Measurements from ENCODE around the gene DHCR7.
"Not testable (repeated sequence)": the region's sequence is repeated elsewhere in the genome, so short reads cannot be mapped to it uniquely, and the experiment has no call there.

Gene DHCR7

DNA sequence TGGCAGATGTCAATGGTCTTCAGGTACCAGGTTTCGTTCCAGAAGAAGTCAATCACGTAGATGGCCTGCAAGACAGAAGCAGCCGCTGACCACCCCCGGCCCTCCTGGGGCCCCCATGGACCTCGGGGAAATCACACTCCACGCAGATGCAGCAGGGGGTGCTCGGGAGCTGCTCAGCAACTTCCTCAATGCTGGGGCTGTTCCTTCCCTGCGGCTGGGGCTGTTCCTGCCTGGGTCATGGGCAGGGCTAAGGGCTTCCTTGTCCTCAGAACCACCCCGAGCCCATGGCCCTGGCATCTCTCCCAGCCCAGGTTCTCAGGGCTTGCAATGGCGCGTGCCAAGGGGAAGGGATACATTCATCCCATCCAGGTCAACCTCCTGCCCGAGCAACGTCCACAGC lies 10.3 kb downstream of the DHCR7 start:
- DNase-seq (ENCODE audit: low read depth), result no peak

DNA sequence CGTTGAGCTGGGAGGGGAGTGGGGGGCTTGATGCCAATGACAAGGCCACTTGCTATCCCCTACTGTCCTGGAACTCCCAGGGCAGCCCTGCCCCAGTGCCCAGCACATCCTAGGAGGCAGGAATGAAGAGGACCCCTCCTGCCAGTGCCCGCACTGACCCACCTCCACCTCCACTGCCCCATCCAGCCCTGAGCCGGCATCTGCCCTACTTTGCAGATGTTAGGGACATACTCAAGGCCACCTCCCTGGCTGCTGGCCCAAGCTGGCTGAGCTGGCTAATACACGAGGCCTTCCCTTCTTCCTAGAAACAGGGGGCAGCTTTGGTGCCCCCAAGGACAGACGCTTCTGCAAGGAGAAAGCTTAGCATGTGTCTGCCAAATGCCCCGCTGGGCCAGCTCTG lies 10.8 kb downstream of the DHCR7 start:
- no peak for DNase-seq (ENCODE audit: low read depth)

DNA sequence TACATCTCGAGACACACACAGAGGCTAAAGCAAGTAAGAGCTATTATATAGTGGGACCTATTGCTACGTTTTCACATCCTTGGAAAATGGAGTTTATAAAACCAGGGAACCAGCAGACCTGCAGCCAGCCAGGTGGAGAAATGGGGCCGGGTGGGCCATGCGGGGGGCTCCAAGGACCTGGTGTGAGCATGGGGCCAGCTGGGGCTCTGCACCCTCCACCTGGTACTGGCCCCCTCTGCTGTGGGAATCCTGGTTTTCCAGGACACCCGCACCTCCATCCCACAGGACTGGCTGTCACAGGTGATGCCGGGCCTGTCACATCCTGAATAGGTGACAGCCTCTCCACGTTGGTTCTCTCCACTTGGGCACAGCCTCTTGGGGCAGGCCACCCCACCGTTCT lies 11.3 kb downstream of the DHCR7 start:
- no peak for DNase-seq (ENCODE audit: low read depth)

DNA sequence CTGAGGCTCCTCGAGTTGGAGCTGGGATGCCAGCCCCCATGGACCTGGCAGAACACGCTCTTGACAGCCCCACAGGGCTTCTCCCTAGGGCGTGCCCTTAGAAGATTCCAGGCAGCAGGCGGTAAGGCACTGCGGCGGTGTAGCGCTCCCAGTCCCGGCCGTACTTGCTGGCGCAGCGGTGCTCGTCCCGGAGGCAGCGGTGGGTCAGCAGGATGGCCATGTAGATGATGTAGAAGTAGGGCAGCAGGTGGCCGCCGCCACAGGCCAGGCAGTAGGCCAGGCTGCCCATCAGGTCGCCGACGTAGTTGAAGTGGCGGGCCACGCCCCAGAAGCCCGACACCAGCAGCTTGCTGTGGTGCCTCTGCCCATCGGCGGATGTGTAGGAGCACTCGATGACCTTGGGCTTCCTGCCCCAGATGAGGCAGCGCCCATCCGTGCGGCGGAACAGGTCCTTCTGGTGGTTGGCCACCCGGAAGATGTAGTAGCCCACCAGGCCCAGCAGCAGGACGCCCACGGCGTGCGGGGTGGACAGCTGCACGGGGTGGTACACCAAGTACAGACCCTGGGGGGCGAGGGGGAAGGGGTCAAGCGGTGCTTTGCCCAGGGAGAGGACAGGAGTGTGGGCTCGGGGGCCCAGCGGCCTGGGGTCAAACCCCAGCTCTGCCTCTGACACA lies 12.8 kb downstream of the DHCR7 start:
- DNase-seq (ENCODE audit: low read depth), result no peak

DNA sequence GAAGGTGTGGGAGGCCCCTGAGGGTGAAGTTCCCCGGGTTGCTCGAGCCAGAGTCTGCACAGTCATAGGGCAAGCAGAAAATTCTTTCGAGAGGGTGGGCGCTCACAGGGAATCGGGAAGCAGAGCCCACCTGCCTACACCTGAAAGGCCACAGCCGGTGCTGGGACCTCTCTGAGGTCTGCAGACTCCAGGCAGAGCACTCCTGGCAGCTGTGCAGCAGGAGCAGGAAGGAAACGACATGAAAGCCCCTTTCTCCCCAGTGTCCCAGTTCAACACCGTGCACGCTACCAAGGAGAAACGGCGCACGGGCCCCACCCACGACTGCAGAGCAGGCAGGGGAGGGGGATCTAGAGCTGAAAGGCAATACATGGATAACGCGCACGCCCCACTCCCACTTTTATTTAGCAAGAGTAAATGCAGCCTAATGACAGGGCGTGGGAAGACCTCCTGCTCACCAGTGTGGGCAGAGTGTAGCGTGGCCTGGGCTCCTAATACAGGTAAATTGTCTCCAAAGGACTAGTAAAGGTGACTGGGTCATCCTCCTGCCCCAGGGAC lies 13.5 kb downstream of the DHCR7 start:
- DNase-seq (ENCODE audit: low read depth), result no peak

DNA sequence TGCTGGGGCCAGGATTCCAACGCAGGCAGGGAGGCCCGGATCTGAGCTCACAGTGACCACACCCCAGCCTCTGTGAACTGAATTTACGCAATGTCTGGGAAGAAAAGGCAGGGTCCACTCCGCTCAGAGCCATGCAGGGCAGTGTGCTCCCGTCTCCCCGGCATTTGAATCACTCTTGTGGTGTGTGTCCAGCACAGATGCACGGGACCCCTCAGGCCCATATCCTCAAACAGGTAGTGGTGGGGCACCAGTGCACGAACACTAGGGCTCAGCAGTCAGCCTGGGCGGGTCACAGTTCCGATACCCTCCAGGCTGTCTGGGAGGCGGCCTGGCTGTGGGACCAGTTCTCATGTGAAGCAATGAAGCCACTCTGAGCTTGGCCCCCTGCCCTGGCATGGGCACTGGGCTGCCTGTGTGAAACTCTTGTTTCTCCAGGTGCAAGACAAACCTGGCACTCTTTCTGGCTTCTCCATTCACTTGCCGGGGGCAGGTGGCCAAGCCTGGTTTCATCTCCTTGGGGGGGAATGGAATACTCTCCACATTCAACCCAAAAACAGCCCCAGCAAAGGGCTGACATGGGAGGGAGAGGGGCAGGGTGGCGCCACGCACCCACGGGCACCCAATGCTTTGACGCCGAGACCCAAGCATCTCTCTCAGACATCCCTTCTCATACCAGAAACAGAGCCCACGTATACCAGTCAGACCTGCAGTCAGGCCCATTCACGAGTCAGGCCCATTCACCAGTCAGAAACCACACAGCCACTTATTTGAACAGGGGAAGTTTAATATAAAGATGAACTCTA lies 14.3 kb downstream of the DHCR7 start:
- no peak for DNase-seq (ENCODE audit: low read depth)

DNA sequence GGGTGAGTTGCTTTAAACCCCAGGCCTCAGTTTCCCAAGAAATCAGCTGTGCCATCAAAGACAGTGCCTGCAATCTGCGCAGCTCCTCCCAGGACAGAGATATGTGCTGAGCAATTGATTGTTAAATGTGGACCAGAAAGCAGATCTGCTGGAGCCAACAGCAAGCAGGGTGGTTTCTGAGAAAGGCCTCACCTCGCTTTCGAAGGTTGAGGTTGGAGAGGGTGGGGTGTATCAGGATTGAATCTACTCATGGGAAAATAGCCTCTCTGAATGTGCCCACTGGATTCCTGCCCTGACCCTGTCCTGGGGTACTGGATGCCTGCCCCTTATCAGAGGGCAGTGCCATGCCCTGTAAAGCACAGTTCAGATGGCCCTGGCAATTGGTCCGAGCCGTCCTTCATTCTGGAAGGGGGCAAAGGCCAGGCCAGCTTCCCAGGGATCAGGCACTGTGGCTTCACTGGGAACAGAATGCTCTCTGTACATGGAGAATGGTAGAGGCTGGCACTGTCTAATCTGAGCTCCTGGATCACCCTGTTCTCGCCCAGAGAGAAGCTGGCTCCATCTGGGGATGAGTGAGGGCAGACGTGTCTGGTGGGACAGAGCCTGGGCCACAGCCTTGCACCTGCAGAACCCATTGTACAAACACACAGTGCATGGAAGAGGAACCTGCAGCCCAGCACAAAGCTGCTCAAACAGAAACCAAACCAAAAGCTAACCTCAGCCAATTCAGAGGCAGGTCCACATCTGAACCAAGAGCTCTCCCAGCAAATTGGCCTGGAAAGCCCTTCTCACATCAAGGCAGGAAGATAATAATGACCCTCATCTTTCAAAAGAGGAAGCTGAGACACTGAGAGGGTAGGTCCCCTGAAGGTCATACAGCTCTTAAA lies 15.2 kb downstream of the DHCR7 start:
- DNase-seq (ENCODE audit: low read depth), result no peak

DNA sequence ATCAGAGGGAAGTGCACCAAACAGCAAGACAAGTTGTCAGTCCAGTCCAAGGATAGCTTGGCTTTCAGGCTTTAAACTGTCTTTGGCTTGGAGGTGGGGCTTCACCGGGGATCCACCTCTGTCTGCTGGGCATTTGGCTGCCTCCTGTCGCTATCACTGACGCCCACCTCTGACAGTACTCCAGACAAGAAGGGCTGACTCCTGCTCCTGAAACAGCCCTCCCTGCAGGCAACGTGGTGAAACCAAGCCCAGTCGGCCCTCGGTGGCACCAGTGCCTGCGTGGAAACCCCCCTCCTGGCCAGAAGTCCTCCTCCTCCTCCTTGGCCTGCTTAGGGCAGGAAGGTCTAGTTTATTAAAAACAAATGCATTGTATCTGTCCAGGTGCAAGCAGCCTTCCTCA lies 16.9 kb downstream of the DHCR7 start:
- DNase-seq (ENCODE audit: low read depth), result no peak

DNA sequence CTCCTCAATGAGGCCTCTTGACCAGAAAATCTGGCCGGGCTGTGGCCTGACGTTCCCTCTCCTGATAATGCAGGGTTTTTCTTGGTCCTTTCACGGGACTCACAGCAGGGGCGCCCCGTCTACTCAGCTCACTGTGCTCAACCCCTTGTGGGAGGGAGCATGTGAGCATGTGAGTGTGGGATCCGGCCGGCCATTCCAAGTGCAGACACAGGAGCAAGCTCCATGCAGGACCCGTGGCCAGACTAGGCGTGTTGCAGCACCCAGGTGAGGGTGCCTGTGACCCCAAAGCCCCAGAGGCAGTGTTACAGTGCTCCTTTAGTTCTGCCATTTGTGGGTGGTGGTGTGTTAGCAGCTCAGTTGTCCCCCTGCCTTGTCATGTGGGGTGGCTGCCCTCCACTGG lies 18.0 kb downstream of the DHCR7 start:
- no peak for DNase-seq (ENCODE audit: low read depth)

DNA sequence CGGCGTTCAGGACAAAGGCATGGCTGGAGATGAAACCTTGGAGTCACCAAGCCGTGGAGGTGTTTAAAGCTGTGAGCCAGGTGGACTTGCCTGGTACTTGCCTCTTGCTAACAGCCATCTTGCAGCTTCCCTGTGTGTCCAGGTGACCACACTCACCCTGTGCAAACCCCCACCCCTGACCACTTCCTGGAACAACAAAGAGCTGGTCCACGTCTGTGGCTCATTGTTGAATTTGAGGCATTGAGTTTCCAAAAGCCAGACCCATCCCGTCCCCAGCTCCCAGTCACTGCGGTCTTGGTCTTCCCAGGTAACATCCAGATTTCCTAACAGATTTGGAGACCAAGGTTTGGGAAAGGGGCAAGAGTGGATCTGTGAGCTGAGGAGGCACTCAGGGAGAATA lies 18.5 kb downstream of the DHCR7 start:
- no peak for DNase-seq (ENCODE audit: low read depth)

DNA sequence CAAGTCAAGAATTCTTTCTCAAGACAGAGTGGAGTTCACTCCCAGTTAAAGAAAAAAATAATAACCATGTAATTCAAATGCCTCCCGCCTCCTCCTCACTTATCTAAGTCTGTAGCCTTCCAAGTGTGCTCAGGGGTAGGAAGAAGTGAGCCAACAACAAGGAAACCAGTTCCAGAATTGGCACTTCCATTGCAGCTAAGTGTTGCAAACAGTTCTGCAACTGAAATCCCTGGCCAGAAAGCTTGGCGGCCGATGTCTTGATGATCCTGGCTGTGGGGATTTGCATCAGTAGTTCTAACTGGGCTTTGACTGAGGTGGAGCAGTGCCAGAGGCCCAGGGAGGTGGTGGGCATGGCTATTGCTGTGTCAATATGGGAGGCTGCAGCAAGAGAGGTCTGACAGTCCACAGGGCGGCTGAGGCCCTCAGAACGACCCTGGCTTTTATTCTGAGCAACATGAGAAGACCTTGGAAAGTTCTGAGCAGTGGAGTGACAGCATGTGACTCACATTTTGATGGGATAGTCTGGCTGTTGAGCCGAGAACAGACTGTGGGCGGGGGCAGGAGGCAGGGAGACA lies 19.2 kb downstream of the DHCR7 start:
- DNase-seq (ENCODE audit: low read depth), result no peak

DNA sequence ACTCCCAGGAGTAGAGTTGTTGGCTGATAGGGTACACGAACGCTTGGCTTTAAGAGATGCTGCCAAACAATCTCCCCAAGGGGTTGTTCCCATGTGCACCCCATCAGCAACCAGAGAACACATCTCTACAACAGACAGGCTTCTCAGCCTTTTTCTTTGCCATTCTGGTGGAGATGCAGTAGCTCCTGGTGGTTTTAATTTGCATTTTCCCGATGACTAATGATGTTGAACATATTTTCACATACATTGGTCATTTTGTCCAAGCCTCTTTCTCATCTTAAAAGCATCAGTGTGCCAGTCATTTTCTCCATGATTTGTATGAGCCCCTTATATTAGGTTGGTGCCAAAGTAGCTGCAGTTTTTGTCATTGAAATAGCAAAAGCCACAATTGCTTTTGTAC lies 21.8 kb downstream of the DHCR7 start:
- no peak for DNase-seq (ENCODE audit: low read depth)

DNA sequence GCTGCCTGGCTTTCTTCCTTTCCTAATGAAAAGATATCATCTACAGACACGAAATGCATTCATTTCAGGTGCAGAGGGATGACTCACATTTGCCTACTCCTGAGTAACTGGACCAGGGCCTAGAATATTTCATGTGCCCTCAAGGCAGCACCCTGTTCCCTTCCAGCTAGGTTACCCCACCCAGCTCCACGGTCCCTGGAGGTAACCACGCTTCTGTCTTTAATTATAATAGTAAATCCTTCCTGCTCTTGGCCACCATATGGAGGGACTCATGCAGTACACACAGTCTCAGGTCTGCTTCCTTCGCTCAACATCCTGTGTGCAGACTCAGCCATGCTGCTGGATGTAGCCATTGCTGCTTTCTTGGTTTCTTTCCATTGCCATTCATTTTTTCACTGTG lies 22.3 kb downstream of the DHCR7 start:
- DNase-seq (ENCODE audit: low read depth), result no peak

DNA sequence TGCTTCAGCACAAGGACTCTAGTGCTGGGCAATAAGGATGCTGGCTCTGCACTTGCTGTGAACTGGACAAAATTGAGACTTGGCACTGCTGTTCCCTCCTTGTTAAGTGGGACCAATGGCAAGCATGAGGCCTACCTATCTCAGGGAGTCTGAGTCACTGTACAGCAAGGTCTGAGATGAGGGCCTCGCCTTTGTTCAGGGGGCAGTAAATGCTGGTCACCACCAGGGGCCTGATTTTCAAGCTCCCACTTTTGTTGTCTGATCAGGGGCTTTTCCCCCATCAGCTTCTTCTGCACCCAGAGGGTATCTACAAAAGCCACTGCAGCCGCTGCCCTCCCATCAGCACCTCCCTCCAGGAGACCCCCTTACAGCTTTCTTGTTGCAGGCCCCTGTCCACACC lies 22.8 kb downstream of the DHCR7 start:
- DNase-seq (ENCODE audit: low read depth), result no peak

DNA sequence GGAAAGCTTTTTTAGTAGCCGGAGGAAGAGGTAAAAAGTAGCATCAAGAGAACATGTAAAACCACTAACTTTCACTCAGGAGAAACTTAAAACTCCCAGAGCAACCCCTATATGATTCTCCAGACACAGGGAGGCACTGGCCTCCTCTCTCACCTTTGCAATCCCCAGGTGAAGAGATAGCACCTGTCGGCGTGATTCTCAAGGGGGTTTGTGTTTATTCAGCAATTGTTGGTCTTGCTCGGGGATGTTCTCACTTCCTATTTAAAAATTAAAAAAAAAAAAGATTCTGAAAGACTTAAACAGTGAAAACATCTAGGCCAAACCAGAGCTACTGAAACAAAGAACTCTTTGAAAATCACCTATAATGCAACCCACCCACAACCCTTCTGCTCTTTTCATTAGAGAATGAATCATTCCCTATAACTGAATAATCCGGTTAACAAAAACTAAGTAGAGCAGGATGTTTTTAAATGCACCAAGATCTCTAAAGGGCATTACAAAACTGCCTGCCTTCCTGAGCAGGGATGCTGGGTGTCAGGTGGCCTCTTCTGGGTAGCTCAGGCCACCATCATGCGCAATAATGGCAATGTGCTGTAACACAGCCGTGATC lies 24.9 kb downstream of the DHCR7 start:
- no peak for DNase-seq (ENCODE audit: low read depth)

DNA sequence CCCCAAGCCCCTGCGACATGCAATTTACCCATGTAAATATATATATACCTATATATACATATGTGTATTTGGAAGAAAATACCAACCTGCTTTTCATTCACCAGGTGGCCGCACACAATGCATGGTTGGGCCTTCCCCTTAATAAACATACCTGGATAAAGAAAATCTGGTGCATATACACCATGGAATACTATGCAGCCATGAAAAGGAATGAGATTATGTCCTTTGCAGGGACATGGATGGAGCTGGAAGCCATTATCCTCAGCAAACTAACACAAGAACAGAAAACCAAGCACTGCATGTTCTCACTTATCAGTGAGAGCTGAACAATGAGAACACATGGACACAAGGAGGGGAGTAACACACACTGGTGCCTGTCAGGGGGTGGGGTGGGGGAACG lies 25.9 kb downstream of the DHCR7 start:
- DNase-seq (ENCODE audit: low read depth), result not testable (repeated sequence)

DNA sequence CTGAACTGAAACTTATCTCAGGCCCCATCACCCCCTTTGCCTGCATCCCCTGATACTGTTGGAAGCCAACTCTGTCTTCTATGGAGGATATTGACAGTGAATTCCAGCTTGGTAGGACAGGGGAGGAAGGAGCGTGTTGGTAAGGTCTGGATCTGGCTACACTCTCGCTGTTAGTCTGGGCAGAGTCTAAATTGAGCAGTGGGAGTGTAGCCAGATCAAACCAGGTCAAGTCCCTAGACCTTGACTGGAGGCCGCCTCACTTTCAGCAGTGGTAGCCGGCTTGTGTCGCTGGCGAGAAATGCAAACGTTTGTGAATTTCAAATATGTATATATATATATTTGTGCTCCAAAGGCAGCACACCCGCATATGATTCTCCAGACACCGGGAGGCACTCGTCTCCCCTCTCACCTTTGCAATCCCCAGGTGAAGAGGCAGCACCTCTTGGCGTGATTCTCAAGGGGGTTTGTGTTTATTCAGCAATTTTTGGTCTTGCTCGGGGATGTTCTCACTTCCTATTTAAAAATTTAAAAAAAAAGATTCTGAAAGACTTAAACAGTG lies 26.7 kb downstream of the DHCR7 start:
- DNase-seq (ENCODE audit: low read depth), result no peak

DNA sequence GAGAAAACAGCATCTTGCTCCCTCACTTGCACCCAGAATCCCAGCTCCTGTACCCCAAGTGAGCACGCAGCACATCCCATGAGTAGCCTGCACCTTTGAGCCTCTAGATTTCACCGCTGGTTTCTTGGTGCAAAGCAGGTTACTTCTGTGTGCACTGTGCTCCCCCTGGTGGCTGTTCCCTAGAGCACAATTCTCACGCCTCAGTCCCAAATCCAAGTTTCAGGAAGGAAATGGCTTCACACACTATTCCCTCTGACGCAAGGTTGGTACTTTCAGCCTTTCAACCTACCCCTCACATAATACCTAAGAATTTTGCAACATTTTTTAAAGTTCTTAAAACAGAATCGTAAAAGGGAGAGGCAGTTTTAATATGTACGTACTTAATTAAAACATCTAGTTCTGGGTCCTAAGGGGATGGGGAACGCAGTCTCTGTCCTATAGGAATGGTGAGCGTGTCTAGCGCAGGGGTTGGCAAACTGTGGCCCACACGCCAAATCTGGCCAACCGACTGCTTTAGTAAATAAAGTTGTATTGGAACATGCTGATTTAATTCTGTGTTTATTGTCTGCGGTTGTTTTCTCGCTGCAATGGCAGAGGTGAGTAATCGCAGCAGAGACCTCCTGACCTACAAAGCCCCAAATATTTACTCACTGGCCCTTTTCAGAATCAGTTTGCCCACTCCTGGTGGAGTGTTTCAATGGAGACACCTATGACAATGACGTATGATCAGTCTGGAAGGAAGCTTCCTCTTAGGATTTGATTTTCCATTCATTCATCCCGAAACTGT lies 27.5 kb downstream of the DHCR7 start:
- DNase-seq (ENCODE audit: low read depth), result no peak

DNA sequence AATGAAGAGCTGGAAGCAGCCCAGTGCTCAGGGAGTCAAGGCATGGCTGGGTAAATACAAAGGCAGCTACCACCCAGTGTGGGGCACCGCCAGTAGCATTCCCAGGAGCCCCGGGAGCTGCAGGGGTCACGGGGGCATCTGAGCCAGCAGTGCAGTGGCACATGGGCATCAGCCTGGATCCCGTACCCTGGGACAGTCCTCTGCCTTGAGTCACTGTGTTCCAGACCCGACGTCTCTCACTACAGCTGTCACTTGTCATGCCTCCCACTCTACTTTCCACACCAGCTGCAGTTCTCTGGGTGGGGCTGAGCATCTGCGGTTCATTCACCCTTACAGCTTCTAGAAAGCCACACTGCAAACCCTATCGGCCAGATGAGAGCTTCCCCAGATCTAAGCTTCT lies 29.6 kb downstream of the DHCR7 start:
- DNase-seq (ENCODE audit: low read depth), result no peak

DNA sequence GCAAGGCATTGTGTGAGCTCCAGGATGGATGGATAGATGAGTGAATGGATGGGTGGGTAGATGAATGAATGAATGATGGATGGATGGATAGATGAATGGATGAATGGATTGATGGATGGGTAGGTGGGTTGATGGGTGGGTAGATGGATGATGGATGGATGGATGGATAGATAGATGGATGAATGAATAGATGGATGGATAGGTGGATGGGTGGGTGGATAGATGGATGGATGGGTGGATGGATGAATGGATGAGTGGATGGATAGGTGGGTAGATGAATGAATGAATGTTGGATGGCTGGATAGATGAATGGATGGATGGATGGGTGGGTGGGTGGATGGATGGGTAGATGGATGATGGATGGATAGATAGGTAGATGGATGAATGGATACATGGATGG lies 33.5 kb downstream of the DHCR7 start:
- DNase-seq (ENCODE audit: low read depth), result no peak
